EL (cell line): ENCODE results near the gene MIA2.
"Not testable (repeated sequence)": the region's sequence is repeated elsewhere in the genome, so short reads cannot be mapped to it uniquely, and the experiment has no call there.

Experiments used
- DNase-seq: peaks from one replicate; pipeline ENCODE4 v3.0.0-alpha.2; 2016

The MIA2 gene

DNA sequence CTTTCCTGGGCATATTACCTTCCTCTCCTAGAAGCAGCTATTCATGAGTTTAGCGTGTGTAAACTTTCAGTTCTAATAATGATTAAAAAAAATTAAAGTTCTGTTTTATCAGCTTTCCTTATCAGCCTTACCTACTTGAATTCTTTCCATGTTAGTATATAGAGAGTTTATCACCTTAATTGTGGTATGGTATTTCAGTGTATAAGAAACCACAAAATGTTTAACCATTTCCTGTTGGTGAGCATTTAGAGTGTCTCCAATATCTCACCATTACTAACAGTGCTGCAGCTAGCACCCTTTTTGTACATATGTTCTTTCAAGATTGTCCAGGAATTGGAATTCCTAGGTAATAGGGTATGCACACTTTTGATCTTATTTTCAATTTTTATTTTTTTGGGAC lies 109.1 kb downstream of the MIA2 start:
- DNase-seq, result no peak

DNA sequence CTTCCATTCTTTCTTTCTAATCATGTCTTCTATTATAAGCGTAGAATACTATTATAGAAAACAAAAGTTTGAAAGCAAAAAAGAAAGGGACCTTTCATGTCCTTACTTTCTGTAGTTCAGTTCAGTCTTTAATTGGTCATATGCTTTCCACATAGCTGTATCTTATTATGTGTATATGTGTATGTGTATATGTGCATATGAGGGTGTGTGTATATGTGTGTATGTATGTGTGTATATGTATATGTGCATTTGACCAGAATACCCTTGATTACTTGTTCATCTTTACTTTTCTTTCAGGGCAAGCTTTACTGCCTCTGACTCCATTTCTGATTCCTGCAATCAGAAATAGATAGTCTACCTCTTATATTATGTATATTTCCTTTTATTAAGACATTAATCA lies 109.9 kb downstream of the MIA2 start:
- no peak for DNase-seq

DNA sequence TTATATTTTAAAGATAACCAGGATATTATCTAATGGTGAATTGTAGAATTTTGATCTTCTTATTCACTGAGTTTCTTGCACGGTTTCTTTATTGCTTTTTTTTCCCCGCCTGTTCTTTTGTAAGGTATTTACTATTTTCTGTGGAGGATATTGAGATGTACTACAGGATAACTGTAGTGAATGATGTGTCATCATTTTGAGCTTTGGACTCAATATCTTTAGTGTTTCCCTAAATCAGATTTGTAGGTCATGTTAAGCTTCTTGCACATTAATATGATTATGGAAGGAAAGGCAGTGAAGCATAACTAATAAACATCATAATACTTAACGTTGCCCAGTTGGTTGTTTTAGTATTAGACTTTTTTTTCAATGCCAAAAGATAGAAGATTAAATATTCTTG lies 117.2 kb downstream of the MIA2 start:
- no peak for DNase-seq

GRCh38 chr14:39351708-39352107 lies 118.0 kb downstream of the MIA2 start:
- no peak for DNase-seq

DNA sequence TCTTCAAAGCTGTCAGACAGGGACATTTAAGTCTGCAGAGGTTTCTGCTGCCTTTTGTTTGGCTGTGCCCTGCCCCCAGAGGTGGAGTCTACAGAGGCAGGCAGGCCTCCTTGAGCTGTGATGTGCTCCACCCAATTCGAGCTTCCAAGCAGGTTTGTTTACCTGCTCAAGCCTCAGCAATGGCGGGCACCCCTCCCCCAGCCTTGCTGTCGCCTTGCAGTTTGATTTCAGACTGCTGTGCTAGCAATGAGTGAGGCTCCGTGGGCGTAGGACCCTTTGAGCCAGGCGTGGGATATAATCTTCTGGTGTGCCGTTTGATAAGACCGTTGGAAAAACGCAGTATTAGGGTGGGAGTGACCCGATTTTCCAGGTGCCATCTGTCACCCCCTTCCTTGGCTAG lies 125.4 kb downstream of the MIA2 start:
- not testable (repeated sequence) for DNase-seq

GRCh38 chr14:39360316-39360715 lies 126.6 kb downstream of the MIA2 start:
- no peak for DNase-seq

DNA sequence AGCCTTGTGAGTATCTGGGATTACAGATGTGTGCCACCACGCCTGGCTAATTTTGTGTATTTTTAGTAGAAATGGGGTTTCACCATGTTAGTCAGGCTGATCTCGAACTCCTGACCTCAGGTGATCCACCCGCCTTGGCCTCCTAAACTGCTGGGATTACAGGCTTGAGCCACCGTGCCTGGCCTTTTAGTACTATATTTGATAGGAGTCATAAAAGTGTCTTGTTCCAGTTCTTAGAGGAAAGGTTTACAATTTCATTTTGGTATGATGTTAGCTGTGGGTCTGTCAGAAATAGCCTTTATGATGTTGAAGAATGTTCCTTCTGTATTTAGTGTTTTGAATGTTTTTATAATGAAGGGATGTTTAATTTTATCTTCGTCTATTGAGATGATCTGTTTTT lies 127.8 kb downstream of the MIA2 start:
- not testable (repeated sequence) for DNase-seq

DNA sequence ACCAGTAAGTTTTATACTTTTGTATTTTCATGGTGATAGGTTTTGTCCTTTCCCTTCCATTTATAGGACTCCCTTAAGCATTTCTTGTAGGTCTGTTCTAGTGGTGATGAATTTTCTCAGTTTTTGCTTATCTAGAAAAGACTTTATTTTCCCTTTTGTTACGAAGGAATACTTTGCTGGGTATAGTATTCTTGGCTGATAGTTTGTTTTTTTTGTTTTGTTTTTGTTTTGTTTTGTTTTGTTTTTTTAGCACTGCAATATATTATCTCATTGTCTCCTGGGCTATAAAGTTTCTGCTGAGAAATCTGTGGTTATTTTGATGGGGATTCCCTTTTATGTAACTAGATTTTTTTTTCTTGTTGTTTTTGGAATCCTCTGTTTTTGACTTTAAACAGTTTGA lies 130.8 kb downstream of the MIA2 start:
- no peak for DNase-seq

- DNase-seq, result no peak
Measured at GRCh38 chr14:39365354-39365753, 131.6 kb downstream of the MIA2 start.

DNA sequence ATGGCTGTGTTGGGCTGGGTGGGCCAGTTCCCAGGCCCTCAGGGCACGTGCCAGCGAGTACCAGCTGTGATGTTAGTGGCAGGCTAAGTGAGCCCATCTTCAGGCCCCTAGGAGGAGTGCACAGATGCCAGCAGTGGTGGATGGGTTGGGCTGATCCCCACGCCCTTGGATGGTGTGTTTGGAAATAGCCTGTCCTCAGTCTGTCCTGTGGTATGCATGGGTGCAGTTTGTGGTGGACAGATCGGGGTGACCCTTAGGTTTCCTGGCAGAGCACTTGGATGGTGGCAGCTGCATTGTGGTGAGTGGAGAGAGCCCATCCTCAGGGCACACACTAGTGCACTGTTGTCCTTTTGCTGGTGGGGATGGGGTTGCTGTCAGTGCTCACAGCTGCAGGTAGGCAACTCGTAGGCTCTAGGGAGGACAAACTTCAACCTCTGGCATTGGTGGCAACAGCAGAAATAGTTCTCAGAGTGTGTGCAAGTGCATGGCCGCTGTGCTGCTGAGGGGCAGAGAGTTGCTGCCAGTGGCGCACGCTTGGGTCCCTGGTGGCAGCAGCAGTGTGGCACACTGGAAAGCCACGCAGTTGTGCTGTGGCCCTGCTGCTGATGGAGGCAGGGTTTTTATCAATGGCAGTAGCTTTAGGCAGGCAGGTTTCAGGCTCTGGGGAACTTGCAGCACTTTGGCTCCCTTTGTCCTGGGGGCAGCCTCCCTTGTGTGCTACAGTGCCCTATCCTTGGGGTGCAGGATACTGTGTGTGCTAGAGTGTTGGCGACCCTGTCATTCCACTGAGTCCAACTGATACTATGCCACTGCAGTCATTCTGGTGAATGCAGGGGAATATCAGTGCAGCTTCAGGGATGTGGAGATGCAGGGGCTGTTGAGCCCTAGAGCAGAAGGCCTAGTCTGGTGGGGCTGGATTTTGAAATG lies 133.0 kb downstream of the MIA2 start:
- no peak for DNase-seq

GRCh38 chr14:39367387-39367751 lies 133.7 kb downstream of the MIA2 start:
- DNase-seq, result no peak

DNA sequence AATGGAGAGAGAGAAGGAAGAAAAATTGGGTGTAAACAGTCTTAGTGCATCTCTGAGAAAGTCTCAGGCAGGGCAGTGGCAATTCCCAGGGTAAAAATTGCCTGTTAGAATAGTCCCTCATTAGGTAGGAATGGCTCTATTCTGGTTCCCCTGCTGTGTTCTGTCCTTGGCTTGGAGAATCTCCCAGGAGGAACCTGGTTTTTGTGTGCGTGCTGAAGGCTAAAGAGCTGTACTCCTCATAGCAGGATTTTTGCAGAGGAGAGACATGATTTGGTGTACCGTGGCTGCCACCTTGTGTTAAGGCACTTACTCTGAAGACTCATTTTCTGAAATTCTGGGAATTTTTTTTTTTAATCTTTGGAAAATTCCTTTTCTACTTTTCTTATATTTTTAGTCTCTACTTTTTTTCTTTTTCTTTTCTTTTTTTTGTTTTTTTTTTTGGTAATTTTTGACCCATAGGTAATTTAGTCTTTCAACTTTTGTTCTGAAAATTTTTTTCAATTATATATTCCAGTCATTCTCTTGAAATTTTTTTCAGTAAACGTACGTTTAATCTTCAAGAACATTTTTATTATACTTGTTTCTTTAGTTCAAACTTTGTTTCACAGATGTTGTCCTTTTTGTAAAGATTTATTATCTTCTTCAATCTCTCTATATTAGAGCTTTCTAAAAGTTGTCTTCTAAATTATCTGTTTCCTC lies 134.7 kb downstream of the MIA2 start:
- DNase-seq, result peak; percentile 68

DNA sequence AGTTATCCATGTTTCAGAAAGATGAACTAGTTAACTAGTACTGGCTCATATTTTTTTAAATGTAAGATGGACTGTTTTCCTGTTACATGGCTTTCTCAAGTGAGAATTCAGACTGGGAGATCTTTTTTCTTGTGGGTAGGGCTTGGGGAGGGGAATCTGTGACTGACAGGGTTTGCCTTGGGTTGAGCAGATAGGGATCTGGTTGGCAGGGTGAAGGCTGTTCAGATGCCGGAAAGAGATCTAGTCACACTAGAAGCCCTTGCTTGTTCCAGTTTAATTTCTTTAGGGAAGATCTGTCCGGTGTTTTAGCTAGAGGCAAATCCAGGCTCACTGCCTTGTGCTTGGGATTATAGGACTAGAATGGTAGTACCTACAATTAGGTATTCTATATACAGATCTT lies 135.3 kb downstream of the MIA2 start:
- DNase-seq, result no peak

GRCh38 chr14:39370415-39370814 lies 136.7 kb downstream of the MIA2 start:
- DNase-seq, result no peak

DNA sequence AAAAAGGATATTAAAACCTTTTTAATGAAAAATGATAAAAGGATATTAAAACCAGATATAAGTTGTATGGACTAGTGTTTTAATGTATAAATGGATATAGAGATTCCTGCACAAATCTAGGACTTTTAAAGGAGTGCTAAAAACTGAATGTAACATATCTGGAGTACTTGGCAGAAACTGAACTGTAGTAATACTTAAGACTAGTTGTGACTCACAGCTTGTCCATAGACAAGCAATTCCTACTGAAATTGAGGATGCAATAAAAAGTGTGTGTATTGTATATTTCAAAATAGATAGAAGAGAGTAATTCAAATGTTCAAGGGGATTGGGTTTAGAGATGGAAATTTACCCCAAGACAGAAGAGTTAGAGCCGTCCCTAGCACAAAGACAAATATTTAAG lies 138.9 kb downstream of the MIA2 start:
- DNase-seq, result peak; percentile 7

- peak; percentile 68 for DNase-seq
Measured at GRCh38 chr14:39374851-39375250, 141.1 kb downstream of the MIA2 start.

- DNase-seq, result peak; percentile 42
Measured at GRCh38 chr14:39376667-39377403, 143.1 kb downstream of the MIA2 start.

GRCh38 chr14:39381366-39381765 lies 147.7 kb downstream of the MIA2 start:
- DNase-seq, result no peak

GRCh38 chr14:39382463-39382862 lies 148.7 kb downstream of the MIA2 start:
- no peak for DNase-seq

- no peak for DNase-seq
Measured at GRCh38 chr14:39383026-39383660, 149.4 kb downstream of the MIA2 start.

- no peak for DNase-seq
Measured at GRCh38 chr14:39383741-39384140, 150.0 kb downstream of the MIA2 start.

- DNase-seq, result no peak
Measured at GRCh38 chr14:39384177-39384576, 150.5 kb downstream of the MIA2 start.

GRCh38 chr14:39393289-39393688 lies 159.6 kb downstream of the MIA2 start:
- DNase-seq, result no peak
